Measurements from ENCODE around the gene RPP40.

Gene RPP40

DNA sequence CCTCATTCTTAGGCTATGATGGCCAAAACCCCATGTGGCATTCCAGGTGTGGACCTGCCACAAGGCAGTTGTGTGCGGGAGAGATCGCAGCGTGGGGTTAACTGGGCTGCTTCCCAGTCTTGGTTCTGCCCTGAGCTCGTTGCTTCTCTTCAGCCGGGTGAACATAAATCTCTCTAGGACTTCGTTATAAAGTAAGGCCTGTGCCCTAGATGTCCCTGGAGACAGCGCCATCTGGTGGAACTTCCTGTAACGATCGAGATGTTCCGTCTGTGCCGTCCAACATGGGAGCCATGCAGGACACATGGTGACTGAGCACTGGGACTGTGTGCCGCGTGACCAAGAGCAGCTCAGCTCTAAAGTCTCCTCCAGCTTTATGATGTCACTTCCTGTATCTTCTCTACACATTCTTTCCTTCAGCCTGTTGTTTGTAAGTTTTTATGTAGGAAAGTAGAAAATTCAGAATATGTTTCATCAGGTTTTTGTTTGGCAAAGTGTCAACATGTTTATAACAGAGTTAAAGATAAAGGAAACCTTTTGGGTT, 26.8 kb upstream of the RPP40 start:
- peak; percentile 86 to 92 for DNase-seq (ENCODE audit: low read depth in 2 of 2)
- TF ChIP-seq, protein P1, sequence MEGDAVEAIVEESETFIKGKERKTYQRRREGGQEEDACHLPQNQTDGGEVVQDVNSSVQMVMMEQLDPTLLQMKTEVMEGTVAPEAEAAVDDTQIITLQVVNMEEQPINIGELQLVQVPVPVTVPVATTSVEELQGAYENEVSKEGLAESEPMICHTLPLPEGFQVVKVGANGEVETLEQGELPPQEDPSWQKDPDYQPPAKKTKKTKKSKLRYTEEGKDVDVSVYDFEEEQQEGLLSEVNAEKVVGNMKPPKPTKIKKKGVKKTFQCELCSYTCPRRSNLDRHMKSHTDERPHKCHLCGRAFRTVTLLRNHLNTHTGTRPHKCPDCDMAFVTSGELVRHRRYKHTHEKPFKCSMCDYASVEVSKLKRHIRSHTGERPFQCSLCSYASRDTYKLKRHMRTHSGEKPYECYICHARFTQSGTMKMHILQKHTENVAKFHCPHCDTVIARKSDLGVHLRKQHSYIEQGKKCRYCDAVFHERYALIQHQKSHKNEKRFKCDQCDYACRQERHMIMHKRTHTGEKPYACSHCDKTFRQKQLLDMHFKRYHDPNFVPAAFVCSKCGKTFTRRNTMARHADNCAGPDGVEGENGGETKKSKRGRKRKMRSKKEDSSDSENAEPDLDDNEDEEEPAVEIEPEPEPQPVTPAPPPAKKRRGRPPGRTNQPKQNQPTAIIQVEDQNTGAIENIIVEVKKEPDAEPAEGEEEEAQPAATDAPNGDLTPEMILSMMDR (IDR thresholded peaks at IDR 0.05; ENCODE audit: low read depth, low read length) = peak; percentile 73
- H3K4me3 ChIP-seq (replicated peaks in 1 of 2; ENCODE audit: low read depth in 2 of 2, low read length in 2 of 2) = no peak overlapping the region

DNA sequence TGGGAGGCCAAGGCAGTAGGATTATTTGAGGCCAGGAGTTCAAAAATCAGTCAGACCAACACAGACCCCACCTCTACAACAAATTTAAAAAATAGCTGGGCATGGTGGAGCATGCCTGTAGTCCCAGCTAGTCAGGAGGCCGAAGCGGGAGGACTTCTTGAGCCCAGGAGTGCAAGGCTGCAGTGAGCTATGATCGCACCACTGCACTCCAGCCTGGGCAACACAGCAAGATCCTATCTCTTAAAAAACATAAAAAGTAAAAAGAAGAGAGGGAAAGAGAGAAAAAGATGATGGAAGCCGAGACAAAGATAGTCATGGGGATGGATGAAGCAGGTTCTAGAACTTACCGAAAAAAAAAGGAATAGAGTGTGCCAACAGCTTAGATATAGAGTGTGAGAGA, 25.8 kb upstream of the RPP40 start:
- no peak for DNase-seq (ENCODE audit: low read depth in 2 of 2)
- H3K4me3 ChIP-seq (replicated peaks in 1 of 2; ENCODE audit: low read depth in 2 of 2, low read length in 2 of 2) = no peak overlapping the region
- TF ChIP-seq, protein P1 (IDR thresholded peaks at IDR 0.05; ENCODE audit: low read depth, low read length) = no peak

DNA sequence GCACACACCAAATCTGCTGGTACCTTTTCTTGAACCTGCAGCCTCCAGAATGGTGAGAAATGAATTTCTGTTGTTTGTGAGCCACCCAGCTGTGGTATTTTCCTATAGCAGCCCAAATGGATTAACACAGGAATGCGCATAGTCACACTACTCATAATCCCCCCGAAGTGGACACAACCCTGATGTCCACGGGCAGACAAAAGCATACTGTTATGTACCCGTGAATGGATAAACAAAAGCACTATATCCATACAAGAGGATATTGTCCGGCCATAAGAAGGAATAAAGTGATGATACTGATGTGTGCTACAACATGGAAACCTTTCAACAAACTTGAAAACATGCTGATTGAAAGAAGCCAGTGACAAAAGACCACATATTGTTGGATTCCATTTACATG, 25.1 kb upstream of the RPP40 start:
- no peak for DNase-seq (ENCODE audit: low read depth in 2 of 2)
- TF ChIP-seq, protein P1 (IDR thresholded peaks at IDR 0.05; ENCODE audit: low read depth, low read length) = no peak
- H3K4me3 ChIP-seq (replicated peaks in 1 of 2; ENCODE audit: low read depth in 2 of 2, low read length in 2 of 2) = no peak overlapping the region

DNA sequence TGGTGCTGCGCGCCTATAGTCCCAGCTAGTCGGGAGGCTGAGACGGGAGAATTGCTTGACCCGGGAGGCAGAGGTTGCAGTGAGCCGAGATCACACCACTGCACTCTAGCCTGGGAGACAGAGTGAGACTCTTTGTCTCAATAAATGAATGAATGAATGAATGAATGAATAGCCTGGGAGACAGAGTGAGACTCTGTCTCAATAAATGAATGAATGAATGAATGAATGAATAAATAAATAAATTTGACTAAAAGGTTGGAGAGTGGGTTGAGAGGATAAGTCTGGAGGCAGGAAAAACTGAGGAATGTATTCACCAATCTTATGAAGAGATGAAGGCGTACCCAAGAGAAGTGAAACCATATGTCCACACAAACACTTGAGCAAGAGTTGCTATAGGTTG, 24.5 kb upstream of the RPP40 start:
- no peak overlapping the region for H3K4me3 ChIP-seq (replicated peaks in 1 of 2; ENCODE audit: low read depth in 2 of 2, low read length in 2 of 2)
- DNase-seq (ENCODE audit: low read depth in 2 of 2) = no peak
- TF ChIP-seq, protein P1 (IDR thresholded peaks at IDR 0.05; ENCODE audit: low read depth, low read length) = no peak

DNA sequence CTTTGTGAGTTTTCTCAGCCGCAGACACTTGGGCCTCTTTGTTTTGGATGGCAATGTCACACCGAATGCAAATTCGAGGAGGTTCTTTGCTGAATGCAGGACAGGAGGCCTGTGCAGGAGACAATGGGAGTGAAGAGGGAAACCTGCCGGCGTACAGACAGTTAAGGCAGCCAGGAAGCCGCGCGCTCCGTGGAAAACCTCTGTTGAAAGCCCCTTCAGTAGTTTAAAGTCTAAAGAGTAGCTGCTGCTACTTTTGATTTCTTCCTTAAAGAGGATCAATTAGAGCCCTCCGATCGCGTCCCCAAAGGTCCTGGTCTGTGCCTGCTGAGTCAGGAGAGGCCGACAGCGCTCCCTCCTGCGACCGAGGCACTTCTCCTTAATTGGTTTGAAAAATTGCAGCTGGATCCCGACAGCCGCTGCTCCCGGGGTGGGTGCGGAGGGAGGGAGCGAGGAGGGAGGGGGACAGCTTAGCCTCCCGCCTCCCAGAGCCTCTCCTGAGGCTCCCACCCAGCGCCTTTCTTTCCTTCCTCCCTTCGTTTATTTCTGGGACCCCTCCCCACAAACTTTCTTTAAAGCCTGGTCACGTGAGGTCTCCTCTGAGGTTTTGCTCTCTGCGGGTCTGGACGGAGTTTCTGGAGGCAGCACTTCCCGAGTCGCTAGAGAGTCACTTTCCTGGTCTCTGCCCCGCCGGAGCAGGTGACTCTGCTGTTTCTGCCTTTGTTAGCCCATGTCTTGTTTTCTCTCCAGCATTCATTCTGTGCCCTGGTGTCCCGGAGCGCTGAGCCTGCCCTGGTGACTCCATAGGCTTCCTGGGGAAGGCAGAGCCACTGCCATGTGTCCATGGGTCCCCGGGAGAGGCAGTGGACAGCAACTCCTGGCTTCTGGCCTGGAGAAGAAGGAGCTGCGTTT, 22.3 kb upstream of the RPP40 start:
- DNase-seq (ENCODE audit: low read depth in 2 of 2) = peak; percentile 35 to 61
- peak overlapping the region; percentile 51 to 52 for H3K4me3 ChIP-seq (replicated peaks in 1 of 2; ENCODE audit: low read depth in 2 of 2, low read length in 2 of 2)
- TF ChIP-seq, protein P1 (IDR thresholded peaks at IDR 0.05; ENCODE audit: low read depth, low read length) = no peak

DNA sequence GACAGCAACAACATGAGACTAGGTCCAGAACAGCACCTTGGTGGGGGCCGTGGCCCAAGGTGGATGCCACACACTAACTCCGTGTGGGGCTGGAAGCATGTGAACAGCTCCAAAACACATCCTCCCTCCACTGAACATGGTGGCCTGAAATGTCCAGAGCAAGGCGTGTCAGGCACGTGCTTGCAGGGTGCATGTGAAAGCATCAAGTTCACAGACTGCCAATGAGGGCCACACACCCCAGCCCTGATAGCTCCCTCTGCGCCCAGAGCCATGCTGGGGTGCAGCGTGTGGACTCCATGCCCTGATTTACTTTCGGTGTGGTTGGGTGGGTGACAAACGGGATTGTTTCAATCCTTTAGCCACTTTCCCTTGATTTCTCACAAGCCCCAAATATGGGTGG, 20.1 kb upstream of the RPP40 start:
- no peak for DNase-seq (ENCODE audit: low read depth in 2 of 2)
- TF ChIP-seq, protein P1 (IDR thresholded peaks at IDR 0.05; ENCODE audit: low read depth, low read length) = no peak
- H3K4me3 ChIP-seq (replicated peaks in 1 of 2; ENCODE audit: low read depth in 2 of 2, low read length in 2 of 2) = no peak overlapping the region

All from cardiac fibroblast (primary cell).